CD14-positive monocyte (primary cell): ENCODE measurements around the gene COL4A1. TPM values are rescaled to one million over a fixed set of nuclear protein-coding genes. Genes with fewer than 3 reads are reported as not detected.

ENCODE experiments used
- DNase-seq, 3 donors: peaks; one replicate each; pipeline ENCODE4 v3.0.0-alpha.2; 2011 to 2022
- H2AFZ ChIP-seq: 2 replicates; pipeline ENCODE4 v1.6.0; 2012; ENCODE audit warnings: mild to moderate bottlenecking, low read depth, low read length, inconsistent platforms; ENCODE audit not compliant: insufficient read depth, poor library complexity, severe bottlenecking
- H3K27ac ChIP-seq, 2 donors: 1 replicate in 1 of 2; 2 replicates in 1 of 2; pipeline ENCODE4 v1.5.1; 2012 to 2013; ENCODE audit warnings: low read length in 2 of 2, control low read depth in 1 of 2, inconsistent platforms in 1 of 2, low read depth in 1 of 2, mild to moderate bottlenecking in 1 of 2
- H3K27me3 ChIP-seq, 2 donors: one replicate each; pipeline versions ENCODE4 v1.6.0 to v1.6.1; 2011 to 2013; ENCODE audit warnings: low read length in 2 of 2; ENCODE audit not compliant: control insufficient read depth in 2 of 2, insufficient read depth in 2 of 2
- H3K36me3 ChIP-seq, 2 donors: replicated peaks in 1 of 2; 1 replicate in 1 of 2; 2 replicates in 1 of 2; pipeline versions ENCODE4 v1.5.1 to v1.6.1; 2012 to 2013; ENCODE audit warnings: low read length in 2 of 2, control low read depth in 1 of 2, inconsistent platforms in 1 of 2, mild to moderate bottlenecking in 1 of 2; ENCODE audit not compliant: insufficient read depth in 2 of 2, control insufficient read depth in 1 of 2
- H3K4me1 ChIP-seq, 2 donors: 1 replicate in 1 of 2; 2 replicates in 1 of 2; pipeline versions ENCODE4 v1.5.1 to v1.6.1; 2012 to 2013; ENCODE audit warnings: low read length in 2 of 2, control low read depth in 1 of 2, inconsistent platforms in 1 of 2, mild to moderate bottlenecking in 1 of 2, moderate library complexity in 1 of 2; ENCODE audit not compliant: insufficient read depth in 2 of 2, control insufficient read depth in 1 of 2
- H3K4me2 ChIP-seq: replicated peaks from 2 replicates; pipeline ENCODE3; 2012; ENCODE audit warnings: low read length, moderate library complexity, mild to moderate bottlenecking; ENCODE audit not compliant: poor library complexity, severe bottlenecking; ENCODE audit errors: extremely low read depth
- H3K4me3 ChIP-seq, 3 experiments: fragments of 200-600 bp in 1 of 3; sonication (generic) in 1 of 3; replicated peaks in 1 of 3; 1 replicate in 2 of 3; 2 replicates in 1 of 3; pipeline ENCODE4 v1.5.1; 2011 to 2013; ENCODE audit warnings: low read length in 3 of 3, mild to moderate bottlenecking in 3 of 3, control low read depth in 2 of 3, low read depth in 2 of 3, inconsistent platforms in 1 of 3, moderate library complexity in 1 of 3
- H3K79me2 ChIP-seq: 2 replicates; pipeline ENCODE4 v1.6.0; 2012; ENCODE audit warnings: mild to moderate bottlenecking, control low read depth, inconsistent platforms, low read length, moderate library complexity; ENCODE audit not compliant: insufficient read depth
- H3K9ac ChIP-seq: 2 replicates; pipeline ENCODE4 v1.6.0; 2017; ENCODE audit warnings: low read length, mild to moderate bottlenecking; ENCODE audit not compliant: insufficient read depth, poor library complexity, severe bottlenecking
- H3K9me3 ChIP-seq, 2 donors: replicated peaks in 1 of 2; 1 replicate in 1 of 2; 2 replicates in 1 of 2; pipeline versions ENCODE4 v1.5.1 to v1.6.1; 2012 to 2013; ENCODE audit warnings: low read length in 2 of 2, control low read depth in 1 of 2; ENCODE audit not compliant: control insufficient read depth in 1 of 2, insufficient read depth in 1 of 2
- H4K20me1 ChIP-seq: 2 replicates; pipeline ENCODE4 v1.6.0; 2012; ENCODE audit warnings: mild to moderate bottlenecking, low read length, control low read depth, moderate library complexity; ENCODE audit not compliant: insufficient read depth
- H3K27ac Mint-ChIP-seq, 7 donors: one replicate each; pipeline ENCODE4 v1.8.0; 2020; ENCODE audit warnings: mild to moderate bottlenecking in 7 of 7, mixed read lengths in 7 of 7, moderate library complexity in 6 of 7, inconsistent platforms in 2 of 7
- H3K27me3 Mint-ChIP-seq, 3 donors: one replicate each; pipeline ENCODE4 v1.8.0; 2021 to 2022; ENCODE audit warnings: low read depth in 3 of 3, mild to moderate bottlenecking in 3 of 3, mixed read lengths in 3 of 3, moderate library complexity in 3 of 3, inconsistent platforms in 1 of 3
- H3K36me3 Mint-ChIP-seq, 2 donors: one replicate each; pipeline ENCODE4 v1.8.0; 2020; ENCODE audit warnings: mixed read lengths in 2 of 2, inconsistent platforms in 1 of 2, mild to moderate bottlenecking in 1 of 2
- H3K4me1 Mint-ChIP-seq: one replicate; pipeline ENCODE4 v1.8.0; 2020; ENCODE audit warnings: mild to moderate bottlenecking, mixed read lengths
- H3K4me3 Mint-ChIP-seq, 2 donors: one replicate each; pipeline ENCODE4 v1.8.0; 2020; ENCODE audit warnings: mild to moderate bottlenecking in 2 of 2, mixed read lengths in 2 of 2, moderate library complexity in 1 of 2
- H3K9me3 Mint-ChIP-seq, 7 donors: one replicate each; pipeline ENCODE4 v1.8.0; 2020 to 2022; ENCODE audit warnings: mixed read lengths in 7 of 7, mild to moderate bottlenecking in 6 of 7, moderate library complexity in 6 of 7, inconsistent platforms in 2 of 7
- WGBS: methylation state at CpG from one replicate; pipeline ENCODE4 v1.1.5; 2013; ENCODE audit warnings: missing lambda C conversion rate; ENCODE audit not compliant: insufficient coverage; 5-methylcytosine and 5-hydroxymethylcytosine counted together
- intact Hi-C, 2 donors: fragments of 100-400 bp; cut with micrococcal nuclease; formaldehyde crosslinking; loops; one replicate each; pipeline versions ENCODE4 v1.15.0 to v1.15.1; 2023
- polyA plus RNA-seq, 3 donors: library from polyadenylated mRNA; depleted of rRNA in 1 of 3; unstranded in 2 of 3; stranded (reverse) in 1 of 3; fragments of 300-500 nt in 2 of 3; fragments of >200 nt in 1 of 3; fragmentation: Illumina TruSeq in 2 of 3; gene quantifications; 1 replicate in 2 of 3; 2 replicates in 1 of 3; pipeline ENCODE4 v1.2.3, GENCODE V29; 2012 to 2021
- TF ChIP-seq, protein P1 (sequence below): fragments of 200-600 bp; IDR thresholded peaks from one replicate; pipeline ENCODE4 v1.8.0; 2022; ENCODE audit warnings: antibody characterized with exemption, mild to moderate bottlenecking

COL4A1 gene
- polyA plus RNA-seq, 3 donors: 0.16 to 0.25 TPM; not detected in 1

DNA sequence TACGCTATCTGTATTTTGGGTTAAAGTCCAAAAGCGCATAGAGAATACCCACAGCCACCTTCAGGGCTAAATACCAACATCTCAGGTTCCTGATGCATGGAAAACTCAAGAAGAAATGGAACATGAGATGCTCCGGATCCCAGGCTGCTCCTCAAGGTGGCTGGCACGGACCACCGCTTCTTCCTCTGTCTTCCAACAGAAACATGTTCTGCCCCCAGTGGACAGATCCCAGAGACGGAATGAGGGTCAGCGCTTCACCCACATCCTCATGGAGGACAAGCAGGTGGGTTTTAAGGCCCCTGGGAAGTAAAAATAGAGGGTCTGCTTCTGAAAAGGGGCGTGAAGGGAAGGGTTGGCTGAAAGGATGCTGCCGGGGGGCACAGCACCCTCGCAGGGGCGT, 17.3 kb downstream of the COL4A1 start:
- 91% methylated on average over 6 of the region's 11 CpGs for WGBS
- Mint-ChIP-seq H3K9me3 (peaks cover 0 to 5% (median 1%) of the 10 kb centered on the region in 7 donors), H3K4me1 (no peaks in the 10 kb centered on the region), H3K27me3 (peaks cover 6 to 24% (median 6%) of the 10 kb centered on the region in 3 donors), H3K4me3 (no peak overlapping the region), H3K27ac (no peak overlapping the region), H3K36me3 (no peaks in the 10 kb centered on the region)
- no peaks in the 10 kb centered on the region for H3K9me3 ChIP-seq
- intact Hi-C loops: no loop called here
- H4K20me1 ChIP-seq: no peaks in the 10 kb centered on the region
- peaks cover 0 to 3% of the 10 kb centered on the region in 2 donors for H3K27me3 ChIP-seq
- TF ChIP-seq, protein P1, sequence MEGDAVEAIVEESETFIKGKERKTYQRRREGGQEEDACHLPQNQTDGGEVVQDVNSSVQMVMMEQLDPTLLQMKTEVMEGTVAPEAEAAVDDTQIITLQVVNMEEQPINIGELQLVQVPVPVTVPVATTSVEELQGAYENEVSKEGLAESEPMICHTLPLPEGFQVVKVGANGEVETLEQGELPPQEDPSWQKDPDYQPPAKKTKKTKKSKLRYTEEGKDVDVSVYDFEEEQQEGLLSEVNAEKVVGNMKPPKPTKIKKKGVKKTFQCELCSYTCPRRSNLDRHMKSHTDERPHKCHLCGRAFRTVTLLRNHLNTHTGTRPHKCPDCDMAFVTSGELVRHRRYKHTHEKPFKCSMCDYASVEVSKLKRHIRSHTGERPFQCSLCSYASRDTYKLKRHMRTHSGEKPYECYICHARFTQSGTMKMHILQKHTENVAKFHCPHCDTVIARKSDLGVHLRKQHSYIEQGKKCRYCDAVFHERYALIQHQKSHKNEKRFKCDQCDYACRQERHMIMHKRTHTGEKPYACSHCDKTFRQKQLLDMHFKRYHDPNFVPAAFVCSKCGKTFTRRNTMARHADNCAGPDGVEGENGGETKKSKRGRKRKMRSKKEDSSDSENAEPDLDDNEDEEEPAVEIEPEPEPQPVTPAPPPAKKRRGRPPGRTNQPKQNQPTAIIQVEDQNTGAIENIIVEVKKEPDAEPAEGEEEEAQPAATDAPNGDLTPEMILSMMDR: no peak
- H3K4me2 ChIP-seq: no peak overlapping the region
- H3K36me3 ChIP-seq: no peaks in the 10 kb centered on the region
- H3K79me2 ChIP-seq: no peaks in the 10 kb centered on the region
- H3K4me1 ChIP-seq: no peaks in the 10 kb centered on the region
- no peak for DNase-seq
- H2AFZ ChIP-seq: no peak overlapping the region
- no peak overlapping the region for H3K9ac ChIP-seq
- H3K27ac ChIP-seq: no peak overlapping the region
- H3K4me3 ChIP-seq: no peak overlapping the region

DNA sequence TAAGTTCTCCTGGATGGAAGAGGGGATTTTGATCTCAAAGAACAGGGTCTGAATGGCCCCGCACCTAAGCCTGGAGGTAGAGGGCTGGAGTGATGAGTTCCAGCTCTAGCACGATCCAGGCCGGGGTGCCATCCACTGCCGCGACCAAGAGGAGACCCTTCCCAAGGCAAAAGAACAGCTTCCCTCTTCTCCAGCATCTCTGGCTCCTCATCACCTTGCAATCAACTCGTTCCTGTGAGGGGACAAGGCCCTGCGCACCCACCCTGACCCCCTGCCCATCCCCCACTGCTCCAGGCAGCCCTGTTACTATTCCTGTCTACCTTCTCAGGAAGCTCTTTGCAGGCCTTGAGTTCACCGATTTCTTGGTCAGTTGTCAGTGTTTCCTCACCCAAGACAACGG, 17.8 kb downstream of the COL4A1 start:
- Histone ChIP-seq H3K9me3 (no peaks in the 10 kb centered on the region), H3K4me1 (no peaks in the 10 kb centered on the region), H3K4me2 (no peak overlapping the region), H4K20me1 (no peaks in the 10 kb centered on the region), H3K4me3 (no peak overlapping the region), H3K27me3 (peaks cover 0 to 3% of the 10 kb centered on the region in 2 donors), H3K79me2 (no peaks in the 10 kb centered on the region), H3K27ac (no peak overlapping the region), H2AFZ (no peak overlapping the region), H3K36me3 (no peaks in the 10 kb centered on the region), H3K9ac (no peak overlapping the region)
- Mint-ChIP-seq H3K4me1 (no peaks in the 10 kb centered on the region), H3K27ac (no peak overlapping the region), H3K9me3 (peaks cover 0 to 5% (median 1%) of the 10 kb centered on the region in 7 donors), H3K4me3 (no peak overlapping the region), H3K27me3 (peaks cover 4 to 22% (median 6%) of the 10 kb centered on the region in 3 donors), H3K36me3 (no peaks in the 10 kb centered on the region)
- 83% methylated on average over 4 of the region's 9 CpGs for WGBS
- no peak for DNase-seq
- intact Hi-C loops: no loop called here
- TF ChIP-seq, protein P1: no peak
